ENCODE results near the gene SKIDA1.

DNA sequence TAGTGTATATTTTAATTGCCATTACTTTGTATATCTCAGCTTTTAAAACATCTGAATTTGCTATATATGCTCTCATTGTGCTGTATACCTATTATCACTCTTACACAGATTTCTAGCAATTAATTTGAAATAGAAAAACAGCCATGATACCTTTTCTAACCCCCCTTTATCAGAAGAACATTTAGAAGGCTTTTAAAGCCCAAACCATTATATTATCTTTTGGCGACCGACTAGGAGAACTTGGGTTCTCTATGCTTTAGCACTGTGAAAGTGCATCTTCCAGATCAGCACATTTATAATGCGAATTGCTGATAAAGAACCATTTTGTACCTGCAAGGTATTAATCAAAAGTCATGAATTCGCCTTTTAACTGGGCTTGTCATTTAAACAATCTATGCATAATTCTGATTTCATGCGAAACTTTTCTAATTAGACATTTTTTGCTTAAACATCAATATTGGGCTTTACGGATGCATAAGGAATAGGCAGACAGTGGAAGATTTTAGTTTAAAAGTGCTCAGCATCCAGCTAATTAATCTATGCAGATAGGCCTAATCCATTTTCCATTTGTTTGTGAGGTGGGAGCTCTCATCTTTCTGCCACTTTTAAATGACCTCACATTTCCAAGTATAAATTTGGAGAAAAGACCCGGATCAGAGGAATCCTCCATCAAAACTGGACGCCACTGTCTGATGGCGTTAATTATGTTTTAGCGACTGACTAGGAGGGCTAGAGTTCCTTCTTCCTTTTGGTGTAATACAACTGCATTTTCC, 7.4 kb upstream of the SKIDA1 start:
- TF ChIP-seq GATA3 (IDR thresholded peaks at IDR 0.05; ENCODE audit: low read depth, low read length) = no peak
- no peak for TF ChIP-seq GATA2 (IDR thresholded peaks at IDR 0.05; ENCODE audit: low read depth, low read length)
